T-helper 17 cell (primary cell): ENCODE data around the gene UBE2L3. TPM values are rescaled to one million over a fixed set of nuclear protein-coding genes. Genes with fewer than 3 reads are reported as not detected.
"Not testable (repeated sequence)": the region's sequence is repeated elsewhere in the genome, so short reads cannot be mapped to it uniquely, and the experiment has no call there.

ENCODE experiments used
- ATAC-seq: fragments of 150-1000 bp; cut with Tn5 transposase; 2 replicates; pipeline ENCODE4 v1.10.0; 2021; ENCODE audit warnings: mild to moderate bottlenecking, moderate library complexity
- DNase-seq, 3 donors: peaks; one replicate each; pipeline versions ENCODE4 v3.0.0 to v3.0.0-alpha.2; 2020 to 2021
- H3K9me3 ChIP-seq: one replicate; pipeline ENCODE4 v1.7.0; 2013; ENCODE audit warnings: low read length, mild to moderate bottlenecking; ENCODE audit not compliant: control insufficient read depth, poor library complexity, severe bottlenecking
- H3K27ac Mint-ChIP-seq: one replicate; pipeline ENCODE4 v1.8.0; 2022; ENCODE audit warnings: mild to moderate bottlenecking, moderate library complexity, mixed read lengths
- H3K27me3 Mint-ChIP-seq: one replicate; pipeline ENCODE4 v1.8.0; 2022; ENCODE audit warnings: mixed read lengths
- H3K36me3 Mint-ChIP-seq: one replicate; pipeline ENCODE4 v1.8.0; 2022; ENCODE audit warnings: low read depth, mixed read lengths
- H3K4me1 Mint-ChIP-seq: one replicate; pipeline ENCODE4 v1.8.0; 2022; ENCODE audit warnings: mild to moderate bottlenecking, mixed read lengths
- H3K4me3 Mint-ChIP-seq: one replicate; pipeline ENCODE4 v1.8.0; 2022; ENCODE audit warnings: mild to moderate bottlenecking, moderate library complexity, mixed read lengths
- total RNA-seq, 4 donors: library from RNA in 2 of 4; stranded (reverse) in 2 of 4; gene quantifications; one replicate each; pipeline ENCODE4 v1.2.3 and lab custom pipeline; 2022 to 2026

Gene UBE2L3
- total RNA-seq = 10 to 100 TPM; 25.7 to 30.4 TPM
- 49.6 to 90.0 reads per million in 2 donors for total RNA-seq (lab: John Stamatoyannopoulos, UW)

DNA sequence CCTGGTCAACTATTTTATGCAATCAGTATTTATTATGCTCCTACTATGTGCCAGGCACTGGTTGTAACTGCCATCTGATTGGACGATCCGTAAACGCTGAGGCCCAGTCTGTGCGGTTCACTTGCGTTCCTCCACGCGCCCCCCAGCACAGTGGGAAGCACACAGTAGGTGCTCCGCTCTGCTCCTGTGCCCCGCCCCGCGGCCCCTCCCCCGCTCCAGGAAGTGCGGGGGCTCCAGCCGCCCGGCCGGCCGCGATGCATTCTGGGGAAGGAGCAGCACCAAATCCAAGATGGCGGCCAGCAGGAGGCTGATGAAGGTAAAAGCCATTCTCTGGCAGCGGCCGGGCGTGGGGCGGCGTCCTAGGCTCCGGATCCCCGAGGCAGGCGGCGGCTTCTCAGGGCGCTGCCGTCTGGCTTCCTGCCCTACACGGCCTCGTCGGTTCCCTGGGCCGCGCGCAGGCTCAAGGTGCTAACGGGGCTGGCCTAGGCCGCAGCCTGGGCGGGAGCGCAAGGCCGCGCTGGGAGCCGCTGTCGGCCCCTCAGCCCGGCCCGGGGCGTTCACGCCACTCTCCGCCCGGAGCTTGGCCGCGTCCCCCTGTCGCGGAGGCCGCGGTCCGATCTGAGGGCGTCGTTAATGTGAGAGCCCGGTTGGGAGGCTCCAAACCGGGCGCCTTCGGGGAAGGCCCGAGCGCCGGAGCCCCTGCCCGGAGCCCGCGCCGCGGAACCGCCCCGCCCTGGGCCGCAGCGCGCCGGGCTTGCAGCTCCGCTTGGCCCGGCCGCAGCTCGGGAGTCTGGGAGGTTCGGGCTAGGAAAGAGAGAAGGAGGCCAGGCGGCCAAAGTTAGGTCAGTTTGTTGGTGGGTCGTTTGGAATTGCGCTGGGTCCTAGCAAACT lies at the start of gene UBE2L3:
Gene UBE2L3, plus strand, starts transcription at position 259 of the 891 bp plus-strand sequence. Its CDS starts 31 bp downstream, at position 290.
- Mint-ChIP-seq H3K27me3 (no peaks in the 10 kb centered on the region), H3K4me3 (peak within 1 kb of the TSS; percentile 90), H3K27ac (peak within 1 kb of the TSS; percentile 94), H3K36me3 (peaks cover under 1% of the 10 kb centered on the region), H3K4me1 (peaks cover 27% of the 10 kb centered on the region)
- DNase-seq (peak; percentile 73 to 78 (median 74)), ATAC-seq (peak; percentile 89)
- no peaks in the 10 kb centered on the region for H3K9me3 ChIP-seq

DNA sequence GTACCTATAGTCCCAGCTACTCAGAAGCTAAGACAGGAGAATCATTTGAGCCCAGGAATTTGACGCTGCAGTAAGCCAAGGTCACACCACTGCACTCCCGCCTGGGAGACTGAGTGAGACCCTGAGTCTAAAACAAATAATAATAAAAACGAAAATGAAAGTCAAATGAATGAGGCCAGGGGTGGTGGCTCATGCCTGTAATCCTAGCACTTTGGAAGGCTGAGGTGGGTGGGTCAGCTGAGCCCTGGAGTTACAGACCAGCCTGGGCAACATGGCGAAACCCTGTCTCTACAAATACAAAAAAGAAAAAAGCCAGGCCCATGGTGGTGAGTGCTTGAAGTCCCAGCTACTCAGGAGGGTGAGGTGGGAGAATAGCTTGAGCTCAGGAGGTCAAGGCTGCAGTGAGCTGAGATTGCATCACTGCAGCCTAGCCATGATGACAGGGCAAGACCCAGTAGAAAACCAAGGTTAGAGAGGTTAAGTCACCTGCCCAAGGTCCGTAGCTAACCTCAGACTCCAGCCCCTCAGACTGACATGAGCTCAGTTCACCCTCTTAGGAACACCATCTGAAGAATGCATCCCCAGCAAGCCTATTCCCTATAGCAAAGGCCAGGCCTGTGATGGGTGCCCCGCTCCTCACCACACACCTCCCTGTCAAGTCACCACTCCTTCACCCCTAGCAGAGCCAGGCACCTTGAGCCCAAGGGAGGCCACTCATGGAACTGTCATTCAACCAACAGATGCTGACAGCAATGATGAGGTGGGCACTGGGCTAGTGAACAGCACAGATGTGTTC lies 40.6 kb upstream of the UBE2L3 start:
- not testable (repeated sequence) for DNase-seq, H3K4me3 Mint-ChIP-seq, H3K27me3 Mint-ChIP-seq, H3K36me3 Mint-ChIP-seq, H3K27ac Mint-ChIP-seq, H3K4me1 Mint-ChIP-seq, H3K9me3 ChIP-seq, ATAC-seq

DNA sequence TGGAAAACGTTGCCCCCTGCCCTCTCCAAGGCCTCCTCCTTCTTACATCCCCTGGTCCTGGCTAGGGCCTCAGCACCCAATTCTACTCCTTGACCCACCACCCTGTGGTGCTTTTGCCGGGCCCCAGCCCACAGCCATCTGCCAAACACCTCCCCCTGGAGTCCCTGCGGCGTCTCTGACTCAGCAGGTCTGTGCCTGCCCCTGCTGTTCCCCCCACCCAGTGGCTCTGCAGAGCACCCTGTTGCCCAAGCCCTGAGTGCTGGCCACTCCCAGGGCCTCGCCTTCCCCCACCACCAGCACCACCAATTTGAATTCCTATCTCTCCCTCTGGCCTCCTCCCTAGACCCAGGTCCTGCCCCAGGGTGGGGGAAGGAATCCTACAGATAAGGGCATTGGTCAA lies 36.0 kb upstream of the UBE2L3 start:
- not testable (repeated sequence) for H3K27ac Mint-ChIP-seq, H3K4me3 Mint-ChIP-seq, H3K27me3 Mint-ChIP-seq, H3K4me1 Mint-ChIP-seq, ATAC-seq, H3K9me3 ChIP-seq, H3K36me3 Mint-ChIP-seq, DNase-seq

DNA sequence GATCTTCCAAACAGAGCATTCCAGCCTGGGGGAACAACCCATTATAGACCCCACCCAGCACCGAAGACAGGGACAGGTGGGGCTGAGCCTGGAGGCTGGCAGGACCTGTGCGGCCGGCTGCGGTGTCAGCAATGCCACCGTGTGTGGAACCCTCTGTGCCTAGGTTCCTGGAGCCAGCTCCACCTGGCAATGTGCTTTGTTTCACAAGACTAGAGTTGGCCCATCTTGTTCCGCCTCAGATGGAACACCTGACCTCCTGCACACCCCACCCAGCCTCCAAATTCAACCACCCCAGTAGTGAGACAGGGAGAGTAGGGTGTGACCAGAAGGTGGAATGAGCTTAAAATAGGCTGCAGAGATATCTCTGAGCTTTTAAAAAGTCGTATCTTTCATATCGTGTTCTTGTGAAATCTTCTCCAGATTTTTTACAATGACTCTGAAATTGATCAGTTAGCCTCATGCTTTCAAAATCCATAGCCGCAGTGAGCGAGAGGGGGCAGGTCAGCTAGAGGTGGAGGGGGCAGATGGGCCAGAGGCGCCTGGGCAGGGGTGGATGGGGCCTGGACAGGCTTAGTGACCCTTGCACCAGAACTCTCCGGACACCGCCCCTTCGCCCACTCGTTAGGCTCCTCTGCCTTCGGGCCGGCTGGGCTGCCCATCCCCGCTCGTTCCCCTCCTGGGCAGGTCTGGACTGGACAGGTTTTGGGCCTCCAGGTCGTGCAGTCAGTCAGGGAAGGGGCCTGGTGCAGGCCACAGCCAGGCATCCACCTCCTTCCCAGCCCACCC lies 34.5 kb upstream of the UBE2L3 start:
- not testable (repeated sequence) for ATAC-seq, H3K36me3 Mint-ChIP-seq, H3K4me1 Mint-ChIP-seq, H3K9me3 ChIP-seq, H3K27ac Mint-ChIP-seq, DNase-seq, H3K4me3 Mint-ChIP-seq, H3K27me3 Mint-ChIP-seq

DNA sequence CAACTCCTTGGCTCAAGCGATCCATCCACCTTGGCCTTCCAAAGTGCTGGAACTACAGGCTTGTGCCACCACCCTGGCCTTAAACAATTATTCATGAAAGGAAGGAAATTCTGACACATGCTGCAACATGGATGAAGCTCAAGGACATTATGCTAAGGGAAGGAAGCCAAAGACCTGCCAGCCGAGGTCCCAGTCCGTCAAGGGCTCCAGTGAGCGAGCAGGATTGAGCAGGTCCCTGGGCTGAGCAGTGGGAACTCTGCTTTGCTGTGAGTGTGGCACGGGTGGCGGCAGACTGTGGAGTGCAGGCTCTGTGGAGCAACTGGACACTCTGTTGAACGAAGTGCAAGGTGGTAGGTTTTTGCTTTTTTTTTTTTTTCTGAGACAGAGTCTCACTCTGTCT lies 27.7 kb upstream of the UBE2L3 start:
- H3K36me3 Mint-ChIP-seq, H3K27me3 Mint-ChIP-seq, H3K27ac Mint-ChIP-seq, H3K4me3 Mint-ChIP-seq, H3K9me3 ChIP-seq, ATAC-seq, DNase-seq, H3K4me1 Mint-ChIP-seq: not testable (repeated sequence)

DNA sequence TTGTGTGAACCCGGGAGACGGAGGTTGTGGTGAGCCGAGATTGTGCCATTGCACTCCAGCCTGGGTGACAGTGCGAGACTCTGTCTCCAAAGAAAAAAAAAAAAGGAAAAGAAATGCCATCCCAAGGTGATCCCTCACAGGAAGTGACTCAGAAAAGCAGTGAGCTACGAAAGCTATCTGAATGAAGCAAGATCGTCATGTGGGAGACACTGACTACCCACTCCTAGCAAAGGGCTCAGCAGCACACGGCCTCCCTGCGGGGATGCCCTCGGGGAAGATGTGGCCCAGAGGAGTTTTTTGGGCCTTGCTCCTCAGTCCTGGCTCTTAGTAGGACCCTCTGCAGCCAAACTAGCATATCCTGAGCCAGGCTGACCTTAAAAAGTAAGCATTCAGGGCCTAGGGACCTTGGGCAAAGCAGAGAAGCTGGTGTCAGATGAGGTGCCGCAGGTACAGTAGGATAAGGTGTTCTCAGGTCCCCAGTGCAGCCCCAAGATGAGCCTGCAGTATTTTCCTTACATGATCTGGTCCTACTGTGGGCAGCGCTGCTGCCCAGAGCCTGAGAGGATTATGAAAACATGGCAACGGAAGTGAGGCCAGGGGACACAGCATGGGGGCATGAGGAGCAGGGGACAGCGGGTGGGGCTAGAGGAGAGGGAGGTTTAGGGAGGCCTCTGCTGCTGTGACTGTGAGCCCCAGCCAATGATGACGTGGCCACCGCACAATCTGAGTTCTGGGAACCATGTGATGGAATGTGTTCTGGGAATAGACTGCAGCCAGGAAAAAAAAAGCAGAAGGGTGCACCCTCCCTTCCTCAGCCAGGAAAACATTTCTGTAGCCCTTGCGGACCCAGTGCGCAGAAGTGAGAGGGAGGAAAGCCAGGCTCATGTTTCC lies 22.8 kb upstream of the UBE2L3 start:
- not testable (repeated sequence) for H3K36me3 Mint-ChIP-seq, H3K27ac Mint-ChIP-seq, H3K4me1 Mint-ChIP-seq, DNase-seq, H3K9me3 ChIP-seq, H3K4me3 Mint-ChIP-seq, ATAC-seq, H3K27me3 Mint-ChIP-seq

DNA sequence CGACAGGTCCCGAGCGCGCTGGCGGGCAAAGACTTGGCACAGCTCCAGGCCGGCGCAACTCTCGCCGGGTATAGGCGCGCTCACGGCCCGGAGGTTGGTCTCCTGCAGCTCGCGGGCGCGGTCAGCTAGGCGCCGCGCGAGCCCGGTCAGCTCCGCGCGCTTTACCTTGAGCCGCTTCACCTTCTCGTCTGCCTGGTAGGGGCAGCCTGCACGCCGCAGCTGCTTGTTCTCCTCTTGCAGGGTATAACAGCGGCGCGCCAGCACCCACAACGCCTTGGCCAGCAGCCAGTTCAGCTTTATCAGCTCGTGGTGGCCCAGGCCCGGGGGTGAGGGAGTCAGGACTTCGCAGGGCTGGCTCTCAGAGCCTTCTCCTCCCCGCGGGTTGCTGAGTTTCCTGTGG lies 18.0 kb upstream of the UBE2L3 start:
- not testable (repeated sequence) for DNase-seq, H3K9me3 ChIP-seq, H3K4me1 Mint-ChIP-seq, H3K27ac Mint-ChIP-seq, H3K27me3 Mint-ChIP-seq, H3K4me3 Mint-ChIP-seq, H3K36me3 Mint-ChIP-seq
- ATAC-seq = peak; percentile 67

DNA sequence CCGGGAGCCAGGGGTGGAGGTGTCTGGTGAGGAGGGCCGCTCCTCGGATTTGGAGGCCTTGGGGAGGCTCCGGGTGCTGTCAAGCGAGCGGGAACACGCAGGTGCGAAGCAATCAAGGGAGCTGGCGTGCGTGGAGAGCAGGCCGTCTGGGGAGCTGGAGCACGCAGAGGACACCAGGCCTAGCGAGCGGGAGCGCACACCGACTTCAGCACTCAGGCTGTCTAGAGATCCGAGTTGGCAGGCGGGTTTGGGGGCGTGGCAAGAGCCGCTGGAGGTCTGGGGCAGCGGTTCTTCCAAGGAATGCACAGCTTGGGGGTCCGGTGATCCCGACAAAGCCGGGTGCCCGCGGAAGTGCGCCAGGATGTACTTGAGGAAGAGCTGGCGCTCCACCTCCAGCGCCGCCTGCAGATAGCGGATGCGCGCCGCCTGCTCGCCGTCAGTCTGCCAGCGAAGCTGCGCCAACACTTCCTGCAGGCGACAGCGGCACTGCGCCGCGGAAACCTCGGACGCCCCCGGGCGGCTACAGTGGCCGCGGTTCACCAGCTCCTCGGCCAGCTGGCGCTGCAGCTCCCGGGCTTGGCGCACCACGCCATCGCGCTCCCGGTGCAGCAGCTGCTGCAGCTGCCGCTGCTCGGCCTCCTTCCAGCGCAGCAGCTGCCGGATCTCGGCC lies 17.4 kb upstream of the UBE2L3 start:
- not testable (repeated sequence) for DNase-seq, H3K9me3 ChIP-seq, H3K36me3 Mint-ChIP-seq, H3K4me3 Mint-ChIP-seq, H3K27me3 Mint-ChIP-seq, H3K4me1 Mint-ChIP-seq, H3K27ac Mint-ChIP-seq
- peak; percentile 82 for ATAC-seq

DNA sequence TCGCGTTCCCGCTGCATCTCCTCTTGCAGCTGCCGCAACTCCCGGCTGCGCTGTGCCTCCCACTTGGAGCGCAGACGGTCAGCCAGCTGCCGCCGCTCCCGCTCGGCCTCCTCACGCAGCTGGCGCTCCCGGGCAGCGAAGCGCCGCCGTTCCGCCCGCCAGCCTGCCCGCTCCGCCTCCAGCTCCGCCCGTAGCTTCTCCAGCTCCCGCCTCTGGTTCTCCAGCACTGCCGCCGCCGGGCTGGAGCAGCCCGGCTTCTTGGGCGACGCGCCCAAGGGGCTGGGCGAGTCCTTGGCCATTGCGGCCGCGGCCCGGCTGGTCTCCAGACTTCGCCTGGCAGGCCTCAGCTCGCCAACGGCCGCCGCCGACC lies 16.9 kb upstream of the UBE2L3 start:
- DNase-seq, H3K4me3 Mint-ChIP-seq, H3K36me3 Mint-ChIP-seq: not testable (repeated sequence)

DNA sequence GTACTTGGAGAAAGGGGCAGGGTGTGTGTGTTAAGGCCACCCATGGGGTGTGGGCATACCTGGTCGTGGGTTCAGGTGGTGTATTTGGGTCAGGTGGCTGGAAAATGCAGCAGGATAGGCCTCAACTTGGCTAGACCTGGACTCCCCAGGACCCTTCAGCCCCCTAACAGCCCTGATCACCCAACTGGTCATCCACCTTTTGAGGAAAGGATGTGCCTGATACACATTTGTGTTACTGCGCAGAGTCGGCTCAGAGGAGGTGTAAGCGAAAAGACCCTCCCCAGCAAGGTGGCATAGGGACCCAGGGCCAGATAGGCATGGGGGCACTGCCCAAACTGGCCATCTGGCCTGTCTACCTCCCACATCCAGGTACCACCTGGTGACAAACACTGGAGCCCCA lies 16.2 kb upstream of the UBE2L3 start, which contains the start of gene RIMBP3C:
Gene RIMBP3C, minus strand, starts transcription at position 101 of the 400 bp plus-strand sequence. CDS start 485 bp downstream, outside the sequence.
- H3K9me3 ChIP-seq, H3K4me3 Mint-ChIP-seq, H3K4me1 Mint-ChIP-seq, H3K36me3 Mint-ChIP-seq, H3K27me3 Mint-ChIP-seq, DNase-seq, ATAC-seq, H3K27ac Mint-ChIP-seq: not testable (repeated sequence)

More for the DNA sequence above, 16.9 kb upstream of the UBE2L3 start:
- H3K27me3 Mint-ChIP-seq, H3K4me1 Mint-ChIP-seq, H3K27ac Mint-ChIP-seq, H3K9me3 ChIP-seq: not testable (repeated sequence)
- peak; percentile 31 for ATAC-seq

DNA sequence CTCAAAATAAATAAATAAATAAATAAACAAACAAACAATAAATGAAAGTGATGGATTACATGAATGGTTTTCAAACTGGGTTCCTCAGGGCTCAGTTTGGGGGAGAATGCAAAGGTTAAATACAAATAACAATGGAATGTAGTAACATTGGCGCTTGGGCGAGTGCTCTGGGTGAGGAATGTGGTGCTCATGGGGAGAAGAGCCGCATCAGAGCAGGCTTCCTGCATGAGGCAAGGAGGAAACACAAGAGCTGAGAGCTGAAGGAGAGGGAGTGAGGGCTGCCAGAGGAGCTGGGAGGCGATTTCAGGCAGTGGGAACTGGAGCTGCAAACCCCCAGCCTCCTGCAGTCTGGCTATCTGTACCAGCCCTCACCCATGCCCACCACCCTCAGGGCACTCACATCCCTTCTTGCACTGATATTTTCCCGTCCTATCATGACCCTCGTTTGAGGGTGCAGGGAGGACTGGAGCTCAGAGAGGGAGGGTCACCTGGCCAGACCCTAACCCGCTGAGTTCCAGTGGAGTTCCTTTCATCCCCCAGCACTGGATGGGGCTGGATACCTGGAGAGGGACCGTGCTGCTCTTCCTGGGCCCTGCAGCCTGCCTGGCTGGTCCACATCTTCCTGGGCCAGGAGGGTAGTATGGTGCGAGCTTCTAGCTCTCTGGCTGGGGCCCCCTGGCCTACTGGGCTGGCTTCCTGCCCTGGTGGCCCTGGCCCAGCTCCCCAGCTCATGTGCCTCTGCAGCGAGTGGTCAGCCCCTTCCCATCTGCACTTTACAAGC lies 8.0 kb upstream of the UBE2L3 start:
- not testable (repeated sequence) for DNase-seq, H3K36me3 Mint-ChIP-seq, H3K9me3 ChIP-seq, H3K4me1 Mint-ChIP-seq, H3K27me3 Mint-ChIP-seq, H3K4me3 Mint-ChIP-seq, ATAC-seq, H3K27ac Mint-ChIP-seq
